Epithelial cell of proximal tubule (primary cell): ENCODE measurements around the gene NR3C1. TPM values are rescaled to one million over a fixed set of nuclear protein-coding genes. Genes with fewer than 3 reads are reported as not detected.

ENCODE experiments used
- DNase-seq: peaks from one replicate; pipeline ENCODE4 v3.0.0-alpha.2; 2011; ENCODE audit warnings: low read depth
- H3K4me3 ChIP-seq: 2 replicates; pipeline ENCODE4 v1.5.1; 2011; ENCODE audit warnings: low read depth, mild to moderate bottlenecking, low read length
- total RNA-seq: library from RNA; depleted of rRNA; stranded (reverse); fragments of >200 nt; gene quantifications from 2 replicates; pipeline ENCODE4 v1.2.3, GENCODE V29; 2015
- TF ChIP-seq, protein P1 (sequence below): conservative IDR thresholded peaks from 2 replicates; pipeline ENCODE4 v1.5.1; 2012; ENCODE audit warnings: low read depth, mild to moderate bottlenecking, low read length

NR3C1 gene
- total RNA-seq, 1 donor from 2014 or later: 14.6 TPM

DNA sequence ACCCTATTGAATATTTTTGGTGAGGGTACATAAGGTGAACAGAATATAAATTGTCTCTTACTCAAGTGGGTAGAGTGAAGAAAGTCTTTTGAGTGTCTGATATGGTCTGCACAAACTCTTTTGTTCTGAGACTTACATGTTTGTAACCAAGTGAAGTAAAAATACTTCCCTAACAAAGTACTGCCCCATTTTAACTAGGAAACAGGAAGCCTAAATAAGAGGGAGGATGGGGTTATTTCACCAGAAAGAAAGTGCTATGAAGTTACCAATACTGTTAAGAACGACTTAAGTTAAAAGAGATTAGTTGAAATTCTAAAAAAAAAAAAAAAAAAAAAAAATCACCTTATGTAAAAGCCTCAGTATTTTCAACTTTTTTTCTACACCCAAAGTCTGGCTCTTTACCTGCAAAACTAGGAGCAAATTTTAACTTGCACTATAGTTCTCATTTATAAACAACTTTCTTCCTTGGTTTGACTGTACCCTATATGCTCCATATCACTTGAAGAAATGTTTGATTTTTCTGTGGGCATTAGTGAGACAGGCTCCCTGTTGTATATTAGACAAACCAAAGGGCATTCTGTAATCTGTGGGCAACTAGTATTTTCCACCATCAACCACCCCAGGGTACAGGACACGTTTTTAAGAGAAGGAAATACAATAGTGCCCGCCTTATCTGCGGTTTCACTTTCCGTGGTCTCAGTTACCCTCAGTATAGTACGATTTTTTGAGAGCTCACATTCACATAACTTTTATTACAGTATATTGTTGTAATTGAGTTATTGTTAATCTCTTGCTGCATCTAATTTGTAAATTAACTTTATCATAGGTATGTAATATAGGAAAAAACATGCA, 127.7 kb downstream of the NR3C1 start:
- H3K4me3 ChIP-seq: no peak overlapping the region
- no peak for DNase-seq
- TF ChIP-seq, protein P1, sequence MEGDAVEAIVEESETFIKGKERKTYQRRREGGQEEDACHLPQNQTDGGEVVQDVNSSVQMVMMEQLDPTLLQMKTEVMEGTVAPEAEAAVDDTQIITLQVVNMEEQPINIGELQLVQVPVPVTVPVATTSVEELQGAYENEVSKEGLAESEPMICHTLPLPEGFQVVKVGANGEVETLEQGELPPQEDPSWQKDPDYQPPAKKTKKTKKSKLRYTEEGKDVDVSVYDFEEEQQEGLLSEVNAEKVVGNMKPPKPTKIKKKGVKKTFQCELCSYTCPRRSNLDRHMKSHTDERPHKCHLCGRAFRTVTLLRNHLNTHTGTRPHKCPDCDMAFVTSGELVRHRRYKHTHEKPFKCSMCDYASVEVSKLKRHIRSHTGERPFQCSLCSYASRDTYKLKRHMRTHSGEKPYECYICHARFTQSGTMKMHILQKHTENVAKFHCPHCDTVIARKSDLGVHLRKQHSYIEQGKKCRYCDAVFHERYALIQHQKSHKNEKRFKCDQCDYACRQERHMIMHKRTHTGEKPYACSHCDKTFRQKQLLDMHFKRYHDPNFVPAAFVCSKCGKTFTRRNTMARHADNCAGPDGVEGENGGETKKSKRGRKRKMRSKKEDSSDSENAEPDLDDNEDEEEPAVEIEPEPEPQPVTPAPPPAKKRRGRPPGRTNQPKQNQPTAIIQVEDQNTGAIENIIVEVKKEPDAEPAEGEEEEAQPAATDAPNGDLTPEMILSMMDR: no peak

DNA sequence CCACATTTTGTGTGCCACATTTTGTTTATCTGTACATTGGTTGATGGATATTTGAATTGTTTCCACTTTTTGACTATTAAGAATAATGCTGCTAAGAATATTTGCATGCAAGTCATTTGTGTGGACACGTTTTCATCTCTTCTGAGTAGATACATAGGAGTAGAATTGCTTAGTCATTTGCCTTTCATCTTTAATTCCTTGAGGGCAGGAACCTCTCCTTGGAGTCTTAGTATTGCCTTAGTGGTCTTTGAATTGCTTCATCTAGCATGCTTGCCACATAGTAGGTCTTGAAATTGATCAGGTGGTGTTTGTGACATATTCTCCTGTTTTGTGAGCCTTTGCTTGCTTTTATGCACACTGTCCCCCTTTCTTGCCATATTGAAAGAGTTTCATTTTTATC, 128.5 kb downstream of the NR3C1 start:
- H3K4me3 ChIP-seq: no peak overlapping the region
- TF ChIP-seq, protein P1: no peak
- no peak for DNase-seq

DNA sequence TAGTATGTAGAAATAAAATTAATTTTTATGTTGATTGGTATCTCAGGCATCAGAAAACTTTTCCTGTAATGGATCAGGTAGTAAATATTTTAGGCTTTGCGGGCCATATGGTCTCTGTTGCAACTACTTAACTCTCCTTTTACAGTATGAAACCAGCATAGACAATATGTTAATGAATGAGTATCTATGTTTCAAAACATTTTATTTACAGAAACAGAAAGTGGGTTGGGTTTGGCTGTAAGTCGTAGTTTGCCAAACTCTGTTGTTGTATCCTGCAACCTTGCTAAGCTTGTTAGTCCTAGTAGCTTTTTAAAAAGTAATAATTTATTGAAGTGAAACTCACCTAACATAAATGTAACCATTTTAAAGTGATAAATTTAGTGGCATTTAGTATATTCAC, 132.1 kb downstream of the NR3C1 start:
- TF ChIP-seq, protein P1: no peak
- no peak overlapping the region for H3K4me3 ChIP-seq
- DNase-seq: no peak

DNA sequence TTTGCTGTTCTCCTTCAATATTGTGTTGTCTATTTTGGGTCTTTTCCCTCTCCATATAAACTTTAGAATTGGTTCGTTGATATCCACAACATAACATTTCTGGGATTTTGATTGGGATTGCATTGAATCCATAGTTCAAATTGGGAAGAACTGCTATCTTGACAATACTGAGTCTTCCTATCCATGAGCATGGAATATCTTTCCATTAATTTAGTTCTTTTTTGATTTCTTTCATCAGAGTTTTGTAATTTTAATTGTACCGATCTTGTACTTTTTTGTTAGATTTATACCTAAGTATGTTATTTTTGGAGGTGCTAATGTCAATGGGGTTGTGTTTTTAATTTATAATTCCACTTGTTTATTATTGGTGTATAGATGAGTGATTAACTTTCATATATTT, 135.1 kb downstream of the NR3C1 start:
- no peak overlapping the region for H3K4me3 ChIP-seq
- DNase-seq: no peak
- TF ChIP-seq, protein P1: no peak

DNA sequence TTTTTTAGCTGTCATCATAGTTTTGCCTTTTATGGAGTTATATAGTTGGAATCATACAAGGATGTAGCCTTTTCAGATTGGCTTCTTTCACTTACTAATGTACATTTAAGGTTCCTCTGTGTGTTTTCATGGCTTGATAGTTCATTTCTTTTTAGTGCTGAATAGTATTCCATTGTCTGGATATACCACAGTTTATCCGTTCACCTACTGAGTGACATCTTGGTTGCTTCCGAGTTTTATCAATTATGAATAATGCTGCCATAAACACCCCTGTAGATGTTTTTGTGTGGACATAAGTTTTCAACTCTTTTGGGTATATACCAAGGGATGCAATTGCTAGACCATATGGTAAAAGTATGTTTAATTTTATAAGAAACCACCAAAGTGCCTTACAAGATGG, 136.3 kb downstream of the NR3C1 start:
- TF ChIP-seq, protein P1: no peak
- H3K4me3 ChIP-seq: no peak overlapping the region
- DNase-seq: no peak

DNA sequence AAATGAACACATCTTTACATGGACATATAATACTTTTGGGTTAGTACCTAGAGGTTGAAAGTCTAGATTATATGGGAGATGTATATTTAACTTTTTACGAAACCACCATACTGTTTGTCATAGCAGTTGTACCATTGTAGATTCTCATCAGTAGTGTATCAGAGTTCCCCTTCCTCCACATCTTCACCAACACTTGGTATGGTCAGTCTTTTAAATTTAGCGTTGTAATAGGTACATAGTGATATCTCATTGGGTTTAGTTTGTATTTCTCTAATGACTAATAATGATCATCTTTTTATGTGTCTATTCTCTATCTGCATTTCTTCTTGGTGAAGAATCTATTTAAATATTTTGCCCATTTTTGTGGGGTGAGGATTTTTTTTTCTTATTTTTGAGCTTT, 137.5 kb downstream of the NR3C1 start:
- TF ChIP-seq, protein P1: no peak
- H3K4me3 ChIP-seq: no peak overlapping the region
- no peak for DNase-seq
